NCI-H187 treated with DMSO at 0.1 percent for 48 hours (cell line): ENCODE results near the gene HOXC5.

Experiments
- DNase-seq: peaks from one replicate; lab custom pipeline; 2025; lab: John Stamatoyannopoulos, UW

HOXC5 gene

GRCh38 chr12:54006559-54007220 lies 26.2 kb upstream of the HOXC5 start:
- no peak for DNase-seq

DNA sequence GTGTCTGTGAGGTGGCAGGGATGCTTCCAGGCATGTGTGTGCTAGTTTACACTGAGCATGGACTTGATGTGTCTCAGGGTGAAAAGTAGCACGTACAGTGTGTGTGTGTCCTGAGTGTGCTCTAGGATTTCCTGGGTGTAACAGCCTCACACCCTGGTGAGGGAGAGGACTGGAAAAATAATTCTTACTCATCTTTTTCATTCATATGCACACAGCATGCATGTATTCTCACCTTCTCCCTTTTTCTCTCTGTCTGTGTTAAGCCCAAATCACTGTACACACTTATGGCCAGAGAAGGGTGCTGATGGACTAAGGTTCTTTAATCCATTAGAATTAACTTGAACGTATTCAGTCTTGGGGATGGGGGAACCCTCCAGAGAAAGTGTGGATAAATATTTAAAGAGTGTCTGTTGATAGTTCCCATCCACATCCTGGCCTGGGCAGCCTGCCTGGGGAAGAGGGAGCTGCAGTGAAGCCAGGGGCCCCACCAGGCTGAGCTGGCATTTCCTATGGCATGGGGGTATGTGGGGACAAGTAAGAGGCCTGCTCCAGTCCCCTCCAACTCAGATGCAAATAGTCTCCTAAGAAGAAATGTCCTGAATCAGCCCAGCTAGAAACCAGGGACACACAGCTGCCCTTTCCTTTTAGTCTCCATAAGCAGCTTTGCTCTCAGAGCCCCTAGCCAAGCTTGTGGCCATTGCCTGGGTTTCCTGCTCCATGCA lies 25.2 kb upstream of the HOXC5 start:
- DNase-seq = no peak

DNA sequence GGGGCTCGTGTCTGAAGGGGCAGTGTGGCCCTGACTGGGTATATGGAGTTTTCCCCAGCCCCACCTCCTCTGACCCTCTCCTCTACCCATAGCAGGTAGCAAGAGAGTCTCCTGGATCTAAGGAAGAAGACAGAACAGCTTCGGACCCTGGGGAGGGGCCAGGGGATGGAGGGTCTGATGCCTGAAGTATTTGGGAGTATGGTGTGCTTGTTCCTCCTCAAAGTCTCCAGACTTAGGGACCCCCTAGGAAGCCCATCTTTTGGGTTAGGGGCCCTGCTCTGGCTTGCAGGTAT lies 24.6 kb upstream of the HOXC5 start:
- no peak for DNase-seq

GRCh38 chr12:54009171-54010052 lies 23.4 kb upstream of the HOXC5 start:
- no peak for DNase-seq

DNA sequence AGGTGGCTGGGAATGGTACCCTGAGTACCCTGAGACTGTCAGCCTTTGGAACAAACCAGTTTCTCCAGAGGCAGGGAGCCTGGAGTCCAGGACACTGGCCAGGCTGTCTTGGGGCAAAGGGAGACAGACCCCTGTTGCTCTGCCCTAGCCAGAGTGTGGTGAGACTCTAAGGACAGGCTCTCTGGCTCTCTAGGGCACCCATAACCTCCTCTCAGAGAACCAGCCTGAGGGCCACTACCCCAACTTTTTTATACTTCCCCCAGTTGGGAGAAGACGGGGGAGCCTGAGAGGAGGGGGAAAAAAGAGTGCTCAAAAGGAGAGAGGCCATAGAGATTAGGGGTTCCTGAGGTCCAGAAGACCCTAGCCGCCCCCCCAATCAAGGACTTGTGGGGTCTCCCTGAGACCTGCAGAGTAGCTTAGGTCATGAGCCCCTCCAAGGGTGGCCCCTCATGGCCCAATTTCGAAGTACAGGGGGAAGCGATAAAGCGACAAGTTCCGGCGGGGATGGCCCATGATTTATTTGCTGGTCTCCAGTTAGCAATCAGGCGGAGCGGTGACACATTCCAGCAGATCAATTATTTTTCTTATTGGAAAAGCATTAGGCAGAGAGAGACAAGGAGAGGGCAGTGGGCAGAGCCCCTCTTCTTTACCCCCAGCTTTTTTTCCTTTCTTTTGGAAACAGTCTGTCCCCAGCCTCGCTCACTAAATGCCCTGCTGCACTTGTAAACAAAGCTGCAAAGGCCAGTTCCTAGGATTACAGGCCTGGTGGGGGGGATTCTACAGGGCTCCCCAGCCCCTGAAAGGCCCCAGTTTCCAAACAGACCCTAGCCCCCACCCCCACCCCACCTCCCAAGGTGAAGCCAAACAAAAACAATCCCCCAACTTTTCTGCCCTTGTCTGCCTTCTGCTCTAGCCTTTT lies 22.5 kb upstream of the HOXC5 start:
- no peak for DNase-seq

- DNase-seq = no peak
Measured at GRCh38 chr12:54010972-54011664, 21.7 kb upstream of the HOXC5 start.

DNA sequence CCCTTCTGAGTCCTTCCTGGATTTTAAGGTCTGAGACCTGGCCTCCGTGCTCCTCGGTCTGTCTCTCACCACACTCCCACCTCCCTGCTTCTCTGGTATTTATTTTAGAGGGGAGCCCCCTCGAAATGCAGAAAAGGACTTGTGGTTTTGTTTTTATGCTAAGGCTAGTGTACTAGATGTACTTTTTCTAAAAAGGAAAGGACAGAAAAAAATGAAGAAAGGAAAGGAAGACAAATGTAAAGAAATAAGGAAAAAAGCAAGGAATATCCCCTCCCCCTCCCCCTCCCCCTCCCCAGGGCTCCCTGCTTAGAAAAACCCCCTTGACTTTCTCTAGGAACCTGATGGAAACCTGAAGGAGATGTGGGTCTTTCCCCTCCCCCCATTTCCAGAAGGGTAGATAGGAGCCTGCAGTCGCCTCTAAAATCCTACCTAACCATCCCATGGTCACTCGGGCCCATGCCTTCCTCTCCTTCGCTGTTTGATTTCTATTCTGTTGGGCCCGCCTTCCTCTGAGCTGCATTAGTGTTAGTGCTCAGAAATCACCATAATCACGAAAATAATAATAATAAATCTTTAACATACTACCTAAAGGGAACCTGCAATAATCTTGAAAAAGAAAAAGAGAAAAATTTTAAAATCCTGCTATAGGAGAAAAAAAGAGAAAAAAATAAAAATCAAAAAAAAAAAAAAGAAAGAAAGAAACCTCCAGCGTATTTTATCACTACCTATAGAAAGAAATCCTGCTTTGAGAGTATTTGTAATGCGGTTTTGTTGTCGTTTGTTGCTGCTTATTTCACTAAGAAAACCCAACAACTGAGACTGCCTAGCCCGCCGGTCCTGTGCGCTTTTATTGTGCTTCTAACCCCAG lies 21.0 kb upstream of the HOXC5 start:
- DNase-seq = no peak

GRCh38 chr12:54012631-54013409 lies 20.0 kb upstream of the HOXC5 start:
- DNase-seq = no peak

DNA sequence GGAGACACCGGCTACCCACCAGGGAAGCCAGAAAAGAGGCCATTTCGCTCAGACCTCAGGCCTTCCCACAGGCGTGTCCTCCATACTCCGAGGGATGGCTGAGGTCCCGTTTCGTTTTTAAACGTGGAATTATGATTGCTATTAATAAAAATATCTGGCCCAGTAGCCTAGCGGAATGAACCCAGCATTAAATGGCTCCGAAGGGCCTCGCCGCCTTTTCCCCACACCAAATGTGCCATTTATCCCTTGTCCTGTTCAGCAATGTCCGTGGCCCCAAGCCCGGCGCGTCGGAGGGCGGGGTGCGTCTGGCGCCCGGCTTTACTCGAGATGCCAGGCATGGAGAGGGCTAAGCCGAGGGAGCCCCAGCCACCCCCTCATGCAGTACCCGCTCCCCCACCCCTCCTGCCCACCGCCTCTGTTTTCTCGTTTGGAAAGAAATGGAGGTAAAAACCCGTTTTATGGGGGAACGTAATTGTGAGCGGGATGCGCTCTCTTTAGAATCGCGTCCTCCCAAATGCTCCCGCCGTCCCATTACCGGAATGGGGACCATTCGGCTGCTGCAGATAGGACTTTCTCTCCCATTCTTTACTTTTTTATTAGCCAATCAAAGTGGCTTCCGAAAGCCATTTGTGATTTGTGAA lies 18.4 kb upstream of the HOXC5 start:
- no peak for DNase-seq

DNA sequence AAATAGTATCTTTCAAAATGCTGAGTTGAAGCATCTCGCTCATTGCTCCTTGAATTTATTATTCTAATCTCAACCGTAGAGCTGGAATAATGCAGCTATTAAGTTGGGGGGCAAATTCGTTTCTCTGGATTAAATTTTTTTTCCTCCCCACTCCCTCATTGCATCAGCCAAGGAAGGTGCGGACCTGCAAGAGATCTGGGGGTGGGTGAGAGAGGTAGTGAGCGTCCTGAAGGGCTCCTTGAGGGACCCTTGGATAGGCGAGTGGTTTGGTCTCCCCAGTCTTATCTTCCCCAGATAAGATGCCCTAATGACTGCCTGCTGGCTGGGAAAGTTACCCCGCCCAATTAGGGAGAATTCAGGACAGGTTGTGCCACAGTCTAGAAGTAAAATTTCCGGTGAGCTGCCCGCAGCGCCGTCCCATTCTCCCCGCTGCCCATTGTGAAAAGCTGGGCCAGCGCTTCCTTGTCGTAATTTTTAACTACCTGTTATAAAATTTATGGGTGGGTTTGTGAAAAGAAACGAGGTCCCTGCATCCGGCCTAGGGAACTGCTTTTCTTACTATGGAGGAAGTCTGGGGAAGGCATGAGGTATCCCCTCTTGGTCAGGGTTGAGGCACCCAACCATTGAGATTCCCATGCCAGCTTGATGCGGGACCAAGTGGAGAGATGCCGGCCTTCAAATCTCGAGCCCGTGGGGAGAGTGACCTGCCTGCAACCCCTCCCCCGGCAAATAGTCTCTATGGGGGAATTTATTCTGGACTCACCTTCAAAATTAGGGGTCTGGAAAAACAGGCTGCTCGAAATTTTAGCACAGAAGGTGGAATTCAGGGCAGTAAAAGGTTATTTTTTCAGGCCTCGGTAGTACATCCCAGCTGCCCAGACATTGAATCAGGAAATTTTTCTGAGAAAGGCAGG lies 17.6 kb upstream of the HOXC5 start:
- no peak for DNase-seq

- DNase-seq = no peak
Measured at GRCh38 chr12:54016051-54016450, 16.8 kb upstream of the HOXC5 start.

- no peak for DNase-seq
Measured at GRCh38 chr12:54016478-54016964, 16.3 kb upstream of the HOXC5 start.

GRCh38 chr12:54017027-54017788 lies 15.6 kb upstream of the HOXC5 start:
- peak; percentile 68 for DNase-seq

- peak; percentile 82 for DNase-seq
Measured at GRCh38 chr12:54017878-54018467, 14.9 kb upstream of the HOXC5 start.

- no peak for DNase-seq
Measured at GRCh38 chr12:54018468-54018984, 14.3 kb upstream of the HOXC5 start.

DNA sequence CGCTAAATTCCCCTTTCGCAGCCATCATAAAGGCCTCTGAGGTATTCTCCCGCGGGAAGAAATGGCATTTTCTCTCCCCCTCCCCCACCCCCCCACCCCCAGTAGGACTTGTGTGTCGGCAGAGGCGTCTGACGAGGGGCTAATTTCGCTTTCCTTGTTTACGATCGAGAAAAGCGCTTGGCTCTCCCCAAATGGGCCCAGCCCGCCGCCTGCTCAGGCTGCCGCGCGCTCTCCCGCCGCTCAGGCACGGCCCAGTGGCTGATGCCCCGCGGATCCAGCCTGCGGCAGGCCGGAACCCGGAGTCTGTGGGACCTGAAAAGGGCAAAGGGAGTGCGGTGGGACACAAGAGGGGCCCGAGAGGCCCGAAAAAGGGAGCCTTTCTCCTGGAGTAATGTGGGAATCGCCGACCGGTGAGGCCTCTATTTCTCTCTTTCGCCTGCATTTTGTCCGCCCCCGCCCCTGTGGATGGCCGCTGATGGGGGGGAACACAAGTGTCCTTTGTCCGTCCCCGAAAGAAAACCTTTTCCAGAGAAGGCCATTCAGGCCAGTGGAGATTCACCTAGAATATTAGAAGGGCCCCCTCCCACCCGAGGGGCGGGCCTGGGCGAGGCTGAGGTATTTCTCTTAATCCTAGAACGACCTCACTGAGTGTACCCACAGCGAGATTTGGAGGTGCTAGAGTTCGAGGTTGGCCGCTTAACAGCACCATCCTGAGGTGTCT lies 13.6 kb upstream of the HOXC5 start:
- DNase-seq = no peak
